GM19351 (cell line): ENCODE measurements around the gene MEF2A.
"Not testable (repeated sequence)": the region's sequence is repeated elsewhere in the genome, so short reads cannot be mapped to it uniquely, and the experiment has no call there.

Experiments used
- ATAC-seq: cut with Tn5 transposase; IDR thresholded peaks from one replicate; pipeline ENCODE4 v1.9.1; 2021; ENCODE audit warnings: mild to moderate bottlenecking, moderate library complexity; ENCODE audit not compliant: unreplicated experiment

Gene MEF2A

DNA sequence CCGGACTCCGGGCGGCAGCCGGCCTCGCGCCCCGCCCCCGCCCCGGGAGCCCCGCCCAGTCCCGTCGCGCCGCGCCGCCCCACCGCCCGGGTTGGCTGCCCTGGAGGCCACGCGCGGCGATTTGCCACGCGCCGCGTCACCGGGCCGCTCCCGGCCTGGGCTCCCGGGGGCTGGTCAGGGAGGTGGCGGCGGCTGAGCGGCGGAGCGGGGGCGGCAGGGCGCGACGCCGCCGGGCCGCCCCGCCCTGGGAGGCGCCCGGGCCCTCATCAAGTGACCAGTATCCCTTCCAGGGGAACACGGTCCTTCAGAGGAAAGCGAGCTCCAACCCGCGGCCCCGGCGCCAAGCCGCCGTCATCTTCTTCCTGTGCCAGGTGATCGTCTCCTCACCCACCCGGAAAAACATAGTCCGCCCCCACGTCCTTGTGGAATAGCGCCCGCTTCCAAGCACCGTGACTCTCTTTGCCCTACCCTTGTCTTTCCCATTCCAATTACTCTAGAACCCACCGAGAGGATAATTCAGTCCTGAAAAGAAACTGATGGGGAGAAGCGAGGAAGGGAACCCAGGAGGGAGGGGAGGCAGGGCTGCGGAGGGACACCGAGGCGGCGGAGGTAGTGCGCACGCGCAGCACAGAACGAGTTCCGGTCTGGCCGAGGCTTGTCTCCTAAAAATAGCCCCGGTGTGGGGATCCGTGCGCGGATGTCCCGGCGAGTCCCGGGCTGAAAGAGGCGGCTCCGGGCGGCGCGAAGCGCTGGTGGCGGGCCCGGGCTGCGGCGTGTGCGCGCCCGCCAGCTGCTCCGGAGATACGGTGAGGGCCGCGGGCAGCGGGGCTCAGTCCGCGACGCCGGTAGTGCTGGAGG is at the start of gene MEF2A:
Gene MEF2A (plus strand): TSS at position 686 of the 858 bp plus-strand sequence. CDS start 67,136 bp downstream, outside the sequence.
- ATAC-seq = peak; percentile 59

DNA sequence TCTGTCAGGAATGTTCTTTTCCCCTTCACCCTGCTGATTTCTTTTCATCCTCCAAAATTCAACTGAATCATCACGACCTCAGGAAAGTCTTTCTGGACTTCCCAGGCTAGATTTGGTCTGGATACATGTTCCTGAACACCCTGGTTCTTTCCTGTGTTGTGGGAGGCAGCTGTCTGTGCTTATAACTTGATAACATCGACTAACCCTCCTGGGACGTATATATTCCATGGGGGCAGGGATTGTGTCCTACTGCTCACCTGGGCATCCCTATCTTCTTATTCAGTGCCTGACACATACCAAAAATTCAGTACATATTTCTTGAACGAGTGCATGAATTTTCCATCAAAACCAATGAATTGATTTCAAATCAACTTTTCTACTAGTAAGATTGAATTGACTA is 47.6 kb upstream of the MEF2A start:
- ATAC-seq = no peak

DNA sequence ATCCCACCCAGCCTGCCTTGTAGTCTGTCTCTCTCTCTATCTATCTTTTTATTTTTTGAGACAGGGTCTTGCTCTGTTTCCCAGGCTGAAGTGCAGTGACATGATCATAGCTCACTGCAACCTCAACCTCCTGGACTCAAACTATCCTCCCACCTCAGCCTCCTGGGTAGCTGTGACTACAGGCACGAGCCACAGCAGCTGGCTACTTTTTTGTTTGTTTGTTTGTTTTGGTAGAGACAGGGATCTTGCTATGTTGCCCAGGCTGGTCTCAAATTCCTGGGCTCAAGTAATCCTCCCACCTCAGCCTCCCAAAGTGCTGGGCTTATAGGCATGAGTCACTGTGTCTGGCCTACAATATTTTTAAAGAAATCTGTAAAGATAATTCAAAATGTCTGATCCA is 46.4 kb upstream of the MEF2A start:
- not testable (repeated sequence) for ATAC-seq

DNA sequence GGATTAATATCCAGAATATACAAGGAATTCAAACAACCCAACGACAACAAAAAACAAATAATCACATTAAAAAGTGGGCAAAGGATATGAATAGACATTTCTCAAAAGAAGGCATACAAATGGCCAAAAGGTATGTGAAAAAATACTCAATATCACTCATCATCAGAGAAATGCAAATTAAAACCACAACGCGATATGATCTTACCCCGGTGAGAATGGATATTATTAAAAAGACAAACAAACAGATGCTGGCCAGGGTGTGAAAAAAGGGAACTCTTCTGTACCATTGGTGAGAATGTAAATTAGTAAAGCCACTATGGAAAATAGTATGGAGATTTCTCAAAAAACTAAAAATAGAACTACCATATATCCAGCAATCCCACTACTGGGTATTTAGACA is 43.5 kb upstream of the MEF2A start:
- ATAC-seq = peak; percentile 82

DNA sequence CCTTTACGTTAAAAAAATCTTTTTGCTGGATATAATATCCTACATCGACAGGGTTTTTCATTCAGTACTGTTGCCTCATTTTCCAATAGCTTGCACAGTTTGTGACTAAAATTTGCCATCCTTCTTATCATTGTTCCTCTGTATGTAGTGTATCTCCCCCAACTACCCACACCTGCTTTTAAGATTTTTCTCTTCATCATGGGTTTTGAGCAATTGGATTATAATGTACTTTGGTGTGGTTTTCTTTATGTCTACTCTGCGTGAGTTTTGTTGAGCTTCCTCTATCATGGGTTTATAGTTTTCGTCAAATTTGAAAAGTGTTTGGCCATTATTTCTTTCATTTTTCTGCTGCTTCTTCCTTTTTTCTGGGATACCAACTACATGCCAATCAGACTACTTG is 39.6 kb upstream of the MEF2A start:
- ATAC-seq = no peak

DNA sequence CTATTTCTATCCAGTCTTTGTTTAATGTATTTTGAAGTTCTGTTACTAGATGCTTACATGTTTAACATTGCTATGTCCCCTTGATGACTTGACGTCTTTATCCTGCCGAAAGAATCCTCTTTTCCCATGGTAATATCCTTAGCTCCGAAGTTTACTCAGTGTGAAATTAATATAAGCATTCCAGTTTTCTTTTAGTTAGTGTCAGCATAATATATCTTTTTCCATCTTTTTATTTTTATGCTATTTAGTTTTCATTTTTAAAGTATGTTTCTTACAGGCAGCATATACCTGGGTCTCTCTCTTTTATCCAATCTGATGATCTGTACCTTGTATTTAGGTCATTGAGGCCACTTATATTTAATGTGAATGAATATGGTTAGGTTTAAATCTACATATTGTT is 39.1 kb upstream of the MEF2A start:
- no peak for ATAC-seq

DNA sequence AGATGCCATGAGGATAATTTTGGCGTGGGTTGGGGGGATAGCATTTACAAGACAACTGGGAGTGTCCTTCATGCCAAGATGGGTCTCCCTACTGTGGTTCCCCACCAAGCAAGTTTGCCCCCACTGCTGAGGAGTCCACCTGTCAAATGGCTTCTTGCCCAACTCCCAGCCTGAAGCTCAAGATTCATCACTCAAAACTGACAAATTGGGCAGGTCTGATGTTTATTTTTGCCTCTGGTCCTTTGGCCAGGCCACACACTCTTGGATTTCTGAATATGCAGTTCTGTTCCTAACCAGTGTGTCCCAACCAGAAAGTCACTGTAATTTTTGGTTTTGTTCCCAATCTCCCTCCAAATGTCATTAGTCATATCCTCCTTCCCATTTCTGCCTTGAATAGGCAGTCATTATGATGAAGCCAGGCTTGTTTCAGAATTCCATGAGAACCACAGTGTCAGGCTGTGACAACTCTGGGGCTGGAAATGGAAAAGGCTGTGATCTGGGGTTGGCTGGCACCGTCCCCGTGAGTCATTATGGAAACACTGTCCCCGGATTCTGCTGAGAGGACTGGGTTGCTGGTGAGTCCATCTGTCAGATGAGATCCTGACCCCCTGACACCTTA is 29.3 kb upstream of the MEF2A start:
- no peak for ATAC-seq

DNA sequence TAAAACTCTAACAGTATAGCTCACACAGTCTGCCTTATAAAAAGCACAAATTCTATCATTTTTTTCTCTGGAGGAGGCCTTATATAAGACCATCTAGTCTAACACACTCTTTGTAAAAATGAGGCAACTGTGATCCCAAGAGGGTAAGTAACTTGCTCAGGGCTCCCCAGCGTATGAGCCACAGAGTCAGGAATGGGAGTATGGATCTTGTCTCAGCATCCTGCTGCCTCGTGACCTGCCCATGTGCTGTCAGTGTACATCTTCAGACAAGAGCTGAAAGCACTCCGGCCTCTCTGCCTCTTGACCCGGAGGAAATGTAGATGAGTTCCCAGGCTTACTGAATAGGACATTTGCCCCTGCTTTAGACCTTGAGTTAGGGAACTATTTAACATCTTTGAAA is 28.4 kb upstream of the MEF2A start:
- ATAC-seq = no peak

DNA sequence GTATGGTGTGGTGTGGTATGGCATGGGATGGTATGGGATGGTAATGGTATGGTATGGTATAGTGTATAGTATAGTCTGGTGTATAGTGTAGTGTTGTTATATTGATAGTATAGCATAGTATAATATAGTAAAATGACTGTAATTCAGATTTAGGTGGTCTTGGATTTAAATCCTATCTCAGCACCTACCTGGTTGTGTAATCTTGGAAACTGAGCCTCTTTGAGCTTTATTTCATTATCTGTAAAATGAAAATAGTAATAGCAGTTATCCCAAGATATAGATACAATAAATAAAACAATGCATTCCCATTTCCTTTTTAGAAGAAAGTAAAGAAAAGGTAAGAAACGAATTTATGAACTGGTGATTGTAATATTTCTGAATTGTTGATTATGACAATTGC is 27.5 kb upstream of the MEF2A start:
- no peak for ATAC-seq

DNA sequence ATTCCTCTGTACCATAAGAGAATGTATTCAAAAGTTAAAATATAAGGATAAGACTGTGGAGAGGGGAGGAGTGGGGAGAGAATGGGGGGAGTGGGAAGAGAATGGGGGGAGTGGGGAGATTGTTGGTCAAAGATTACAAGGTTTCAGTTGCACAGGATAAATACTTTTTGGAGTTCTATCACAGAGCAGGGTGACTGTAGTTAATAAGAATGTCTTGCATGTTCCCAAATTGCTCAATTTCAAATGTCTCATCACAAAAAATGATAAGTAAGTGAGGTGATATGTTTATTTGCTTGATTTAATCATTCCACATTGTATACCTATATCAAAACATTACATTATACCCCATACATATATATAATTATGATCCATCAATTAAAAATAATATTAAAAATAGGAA is 23.0 kb upstream of the MEF2A start:
- no peak for ATAC-seq

DNA sequence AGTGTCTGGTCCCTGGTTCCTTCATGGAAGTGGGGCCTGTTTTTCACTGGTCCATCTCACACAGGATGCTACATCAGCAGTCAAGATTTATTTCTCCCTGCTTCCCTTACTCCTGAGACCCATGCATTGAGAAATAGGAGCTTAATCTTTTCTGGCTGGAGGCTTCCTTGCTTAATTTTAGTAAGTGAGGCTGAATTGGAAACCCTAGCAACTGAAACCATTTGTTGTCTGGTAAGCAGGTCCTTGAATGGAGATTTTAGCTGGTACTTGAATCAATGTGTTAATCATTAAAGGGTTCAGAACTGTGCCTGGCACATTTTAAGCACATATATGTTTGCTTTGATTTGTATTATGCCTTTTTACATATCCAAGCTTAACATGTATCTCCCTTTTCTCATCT is 20.2 kb upstream of the MEF2A start:
- no peak for ATAC-seq

DNA sequence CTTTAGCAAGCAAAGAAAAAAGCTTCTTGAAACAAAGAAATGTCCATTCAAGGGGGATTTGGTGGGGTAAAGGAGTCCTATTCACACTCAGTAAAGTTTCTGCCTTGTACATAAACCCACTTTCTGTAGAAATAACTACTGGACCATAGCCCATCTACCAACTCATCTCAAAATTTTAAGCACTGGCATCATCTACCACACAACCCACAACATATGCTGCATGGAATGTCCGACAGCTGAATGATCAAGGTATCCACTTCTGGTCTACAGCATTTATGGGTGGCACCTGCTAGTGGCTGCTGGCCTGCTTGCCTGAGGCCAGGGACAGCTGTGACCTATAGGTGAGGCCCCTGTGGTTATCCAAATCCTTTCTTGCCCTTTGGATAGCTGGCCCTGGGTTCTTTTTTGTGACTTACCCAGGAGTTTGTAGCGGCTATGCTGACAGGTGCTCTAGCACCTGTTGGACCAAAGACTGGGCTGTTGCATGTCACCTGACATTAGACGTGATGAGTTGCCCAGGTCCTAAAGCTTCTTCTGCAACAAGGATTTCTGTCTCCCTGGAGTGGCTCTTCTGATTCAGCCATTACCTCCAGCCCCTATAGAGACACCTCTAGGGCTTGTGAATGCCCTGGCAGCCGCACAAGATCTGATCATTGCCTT is 19.2 kb upstream of the MEF2A start:
- ATAC-seq = no peak

DNA sequence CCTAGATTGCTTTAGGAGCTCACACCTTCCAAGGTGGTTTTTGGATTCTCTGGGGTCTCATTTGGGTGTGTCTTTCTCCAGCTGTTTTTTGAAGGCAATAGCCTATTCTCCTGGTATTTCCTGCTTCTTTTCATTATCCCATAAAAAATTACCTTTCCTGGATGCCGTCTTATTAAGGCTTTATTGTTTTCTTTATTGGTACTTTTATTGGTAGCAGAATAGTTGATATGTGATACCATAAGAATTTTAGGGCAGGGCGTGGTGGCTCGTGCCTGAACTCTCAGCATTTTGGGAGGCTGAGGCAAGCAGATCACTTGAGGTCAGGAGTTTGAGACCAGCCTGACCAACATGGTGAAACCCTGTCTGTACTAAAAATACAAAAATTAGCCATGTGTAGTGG is 18.3 kb upstream of the MEF2A start:
- no peak for ATAC-seq

DNA sequence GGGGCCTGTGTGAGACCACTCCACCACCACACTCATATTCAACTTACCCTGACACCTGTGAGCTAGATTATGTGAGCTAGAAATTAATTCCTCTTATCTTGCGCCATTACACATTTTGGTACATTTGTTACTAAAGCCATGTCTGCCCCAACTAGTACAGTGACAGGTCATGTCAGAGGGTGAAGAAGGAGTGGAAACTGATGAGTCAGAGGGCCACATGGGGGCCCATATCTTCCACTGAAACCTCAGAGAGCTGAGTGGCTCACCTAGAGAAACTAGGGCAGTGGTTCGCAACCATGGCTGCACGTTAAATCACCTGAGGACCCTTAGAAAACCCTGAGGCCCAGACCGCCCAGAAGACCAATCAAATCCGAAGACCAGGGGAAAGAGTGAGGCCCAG is 15.7 kb upstream of the MEF2A start:
- no peak for ATAC-seq

DNA sequence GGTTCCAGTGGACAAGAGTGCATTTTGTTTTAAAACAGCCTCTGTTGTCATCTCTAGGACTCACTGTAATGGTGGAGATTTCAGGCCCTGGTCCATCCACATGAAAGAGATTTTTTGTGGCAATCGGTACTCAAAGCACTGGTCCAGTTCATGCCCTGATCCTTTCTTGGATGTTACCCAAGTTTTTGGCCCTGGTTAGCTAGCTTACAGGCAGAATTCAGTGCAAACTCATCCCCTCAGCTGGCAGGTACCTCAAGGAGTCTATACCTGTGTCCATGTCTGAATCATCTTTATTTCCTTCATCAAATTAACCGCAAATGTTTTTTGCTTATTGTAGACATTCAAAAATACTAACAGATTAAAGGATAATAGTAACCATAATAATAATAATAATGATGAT is 13.7 kb upstream of the MEF2A start:
- ATAC-seq = no peak

DNA sequence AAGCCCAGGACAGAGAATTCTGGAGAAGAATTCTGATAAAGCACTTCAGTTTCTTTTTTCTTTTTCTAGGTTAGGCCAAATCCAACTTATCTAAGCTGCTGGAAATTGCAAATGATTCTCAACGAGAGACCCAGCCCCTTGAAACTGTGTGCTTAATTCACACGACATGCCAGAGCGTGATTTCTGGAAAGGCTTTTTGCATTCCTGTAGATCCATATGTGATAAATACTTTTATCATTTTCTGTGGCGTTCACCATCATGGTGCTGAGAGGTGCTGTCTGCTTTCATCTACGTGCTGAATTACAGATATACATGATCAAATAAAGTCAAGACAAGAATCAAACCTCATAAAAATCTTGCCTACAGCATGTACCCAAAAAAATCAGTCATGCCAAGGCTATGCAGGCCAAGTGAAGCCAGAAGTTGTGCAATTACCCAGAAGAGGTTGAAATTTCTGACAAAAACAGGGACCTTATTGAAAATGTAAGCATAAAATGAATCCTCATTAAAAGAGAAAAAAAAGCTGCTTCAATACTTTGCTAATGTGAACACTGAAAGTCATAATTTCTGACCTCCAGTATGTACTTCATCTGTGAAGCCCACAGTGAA is 10.8 kb upstream of the MEF2A start:
- no peak for ATAC-seq

DNA sequence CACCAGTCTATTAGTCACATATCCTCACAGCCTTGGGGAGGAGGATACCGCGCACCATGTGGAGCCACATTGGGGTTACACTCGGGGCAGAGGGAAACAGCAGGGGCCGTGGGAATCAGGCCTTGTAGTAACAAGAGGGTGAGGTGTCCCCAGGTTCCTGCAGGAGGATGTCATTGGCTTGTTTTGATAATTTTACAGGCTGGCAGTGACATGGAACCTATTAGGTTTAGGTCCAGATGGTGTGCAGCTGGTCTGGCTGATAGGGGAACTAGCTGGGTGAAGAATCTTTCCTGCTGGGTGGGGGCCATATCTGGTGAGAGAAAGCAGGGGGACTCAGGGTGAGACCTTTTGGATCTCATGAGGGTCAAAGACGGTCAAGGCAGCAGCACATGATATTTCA is 9.8 kb upstream of the MEF2A start:
- no peak for ATAC-seq

DNA sequence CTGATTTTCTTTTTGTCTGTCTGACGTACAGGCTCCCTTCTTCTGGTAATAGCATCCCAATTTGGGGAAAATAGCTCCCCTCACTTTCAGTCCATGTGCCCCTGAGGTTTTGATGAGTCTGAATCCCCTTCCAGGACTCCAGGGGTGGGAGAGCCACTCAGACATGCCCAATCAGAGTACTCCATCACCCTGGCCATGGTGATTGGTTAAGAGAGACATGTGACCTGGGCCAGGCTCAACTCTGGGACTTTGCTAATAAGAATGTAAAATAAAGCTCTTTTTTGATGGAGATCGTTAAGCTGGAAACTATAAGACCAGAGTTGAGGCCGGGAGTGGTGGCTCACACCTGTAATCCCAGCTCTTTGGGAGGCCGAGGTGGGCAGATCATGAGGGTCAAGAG is 9.2 kb upstream of the MEF2A start:
- no peak for ATAC-seq

DNA sequence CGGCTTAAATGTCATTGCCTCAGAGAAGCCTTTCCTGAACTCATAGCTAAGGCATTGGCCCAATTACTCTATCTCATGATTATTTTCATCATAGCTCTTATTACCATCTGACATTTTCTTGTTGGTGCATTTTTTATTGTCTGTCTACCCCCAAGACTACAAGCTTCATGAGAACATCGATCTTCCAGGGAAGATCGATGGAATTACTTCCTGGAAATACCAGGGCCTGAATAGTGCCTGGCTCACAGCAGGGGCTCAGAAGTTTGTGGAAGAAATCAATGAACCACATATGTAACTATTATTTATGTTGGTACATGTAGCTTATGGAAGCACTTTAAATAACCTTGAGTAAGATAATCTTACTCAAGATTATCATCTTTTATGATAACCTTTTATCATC is 7.7 kb upstream of the MEF2A start:
- ATAC-seq = no peak

DNA sequence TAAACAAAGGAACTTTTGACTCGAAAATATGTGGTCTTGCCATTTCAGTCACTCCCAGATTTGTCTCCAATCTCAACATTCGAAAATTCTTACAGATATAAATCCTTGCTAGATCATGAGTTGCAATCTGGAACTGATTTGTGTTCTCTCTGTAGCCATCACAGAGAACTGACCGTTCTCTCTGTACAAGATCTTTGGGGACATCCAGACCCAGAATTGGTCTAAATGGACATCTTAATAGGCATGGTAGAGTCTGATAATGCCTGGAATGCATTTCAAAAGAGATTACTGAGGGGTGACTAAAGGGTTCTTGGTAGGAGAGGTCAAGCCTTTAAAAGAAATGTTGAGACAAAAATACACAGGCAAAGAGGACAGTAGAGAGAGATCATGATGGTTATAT is 7.2 kb upstream of the MEF2A start:
- ATAC-seq = no peak

DNA sequence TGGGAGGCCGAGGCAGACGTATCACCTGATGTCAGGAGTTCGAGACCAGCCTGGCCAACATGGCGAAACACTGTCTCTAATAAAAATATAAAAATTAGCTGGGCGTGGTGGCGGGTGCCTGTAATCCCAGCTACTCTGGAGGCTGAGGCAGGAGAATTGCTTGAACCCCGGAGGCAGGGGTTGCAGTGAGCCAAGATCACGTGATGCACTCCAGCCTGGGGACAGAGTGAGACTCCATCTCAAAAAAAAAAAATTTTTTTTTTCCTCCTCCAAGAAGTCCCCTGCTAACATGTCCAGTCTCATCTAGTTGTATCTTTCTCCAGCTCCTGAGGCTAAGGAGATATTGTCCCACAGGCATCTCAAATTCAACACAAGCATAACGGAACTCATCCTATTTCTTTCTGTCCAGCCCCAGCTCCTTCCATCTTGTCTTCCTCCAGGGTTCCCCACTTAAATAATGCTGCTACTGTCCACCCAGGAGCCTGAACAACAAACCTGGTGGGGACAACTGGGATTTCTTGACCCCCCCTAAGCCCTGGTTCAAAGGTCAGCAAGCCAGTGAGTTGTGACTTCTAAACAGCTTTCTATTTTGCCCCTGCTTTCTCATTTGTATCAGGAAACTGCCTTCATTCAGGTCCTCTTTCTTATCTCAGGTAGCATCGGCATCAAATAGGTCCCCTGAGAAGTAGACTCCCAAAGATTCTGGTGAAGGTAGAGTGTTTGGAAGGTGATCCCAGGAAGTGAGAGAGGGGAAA is 4.1 kb upstream of the MEF2A start:
- ATAC-seq = no peak
